ENCODE results near the gene ITPR1. TPM values are rescaled to one million over a fixed set of nuclear protein-coding genes. Genes with fewer than 3 reads are reported as not detected.

The ITPR1 gene
- total and polyA plus RNA-seq, 10 of the 15 experiments (the other 5 are each of a cell fraction or from before 2014, with no cell fraction given) = 12.2 to 239 (median 28.4) TPM

DNA sequence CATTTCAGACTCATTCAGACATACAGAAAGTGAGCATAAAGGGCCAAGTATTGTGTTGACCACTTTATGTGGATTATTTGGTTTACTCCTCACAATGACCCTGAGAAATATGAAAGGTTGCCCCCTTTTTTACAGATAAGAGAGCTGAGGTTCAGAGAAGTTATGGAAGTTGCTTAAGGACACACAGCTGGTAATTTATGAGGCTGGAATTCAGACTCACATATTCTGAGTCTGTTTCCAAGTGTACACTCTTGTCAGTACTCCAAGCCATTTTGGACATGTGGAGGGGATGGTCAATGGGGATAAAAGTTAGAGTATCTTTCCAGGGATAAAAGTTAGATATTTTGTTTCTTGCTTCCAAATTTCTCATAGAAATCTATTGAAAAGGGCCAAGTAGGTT lies 15.9 kb downstream of the ITPR1 start:
- Histone ChIP-seq H3K9me3 (replicated peaks; ENCODE audit: control insufficient read depth, insufficient read depth, low read length) (no peaks in the 10 kb centered on the region), H2AFZ (ENCODE audit: control insufficient read depth, low read depth, low read length) (no peak overlapping the region), H3K27ac (ENCODE audit: control insufficient read depth, insufficient read depth) (no peak overlapping the region), H3K27me3 (replicated peaks in 1 of 2; ENCODE audit: control insufficient read depth in 2 of 2, insufficient read depth in 2 of 2, low read length in 1 of 2) (no peaks in the 10 kb centered on the region), H3K36me3 (ENCODE audit: control insufficient read depth in 2 of 2, insufficient read depth in 2 of 2, low read length in 1 of 2) (peaks cover 4 to 9% of the 10 kb centered on the region in 2 experiments; a peak in 3 of 4 replicates), H4K20me1 (ENCODE audit: control insufficient read depth, insufficient read depth) (peaks cover 3% of the 10 kb centered on the region; the same call in 1 of the 2 replicates), H3K4me1 (ENCODE audit: control insufficient read depth, insufficient read depth, low read length) (peaks cover 41% of the 10 kb centered on the region), H3K4me3 (no peak overlapping the region), H3K9ac (ENCODE audit: control insufficient read depth, insufficient read depth, low read length) (no peak overlapping the region), H3K4me2 (ENCODE audit: control insufficient read depth, insufficient read depth) (no peak overlapping the region; the same call in 1 of the 2 replicates), H3K79me2 (ENCODE audit: control insufficient read depth, insufficient read depth, low read length) (peaks cover 23% of the 10 kb centered on the region)
- DNase-seq (ENCODE audit: low read depth, low spot score) (no peak), ATAC-seq (no peak), FAIRE-seq (no peak)
- RAD21 ChIA-PET (ENCODE audit: unreplicated experiment) = interaction anchor here (0.6 to 9.8 kb wide), 5 partner anchors 8 to 652 kb away, joined by 3 to 128 read pairs (median 6); partner anchors contain the start of gene ITPR1
- CTCF ChIA-PET = interaction anchor here (0.8 to 5.6 kb wide), 6 partner anchors 8 to 158 kb away, joined by 3 to 52 read pairs (median 3); partner anchors contain the start of gene ITPR1
- intact Hi-C loops (cut with micrococcal nuclease; ENCODE audit: unreplicated experiment) = loop anchor here (5.0 to 10.0 kb wide), 3 partner anchors 82 to 476 kb away; no protein-coding TSS in a partner anchor
- POLR2A ChIA-PET = interaction anchor here (0.7 to 9.2 kb wide), 6 partner anchors 9 to 247 kb away, joined by 3 to 132 read pairs (median 8); partner anchors contain the start of gene ITPR1
- no TSS peak for BruUV-seq (replicated peaks)
- SMC1A ChIA-PET (ENCODE audit: uncharacterized antibody, unreplicated experiment) = interaction anchor here (0.6 to 12.9 kb wide), 7 partner anchors 9 to 549 kb away, joined by 3 to 180 read pairs (median 5); partner anchors contain the start of gene ITPR1
- in situ Hi-C loops (cut with MboI) = loop anchor here (10.0 kb wide), 1 partner anchor 686 kb away; no protein-coding TSS in a partner anchor
- TF ChIP-seq, protein P1, sequence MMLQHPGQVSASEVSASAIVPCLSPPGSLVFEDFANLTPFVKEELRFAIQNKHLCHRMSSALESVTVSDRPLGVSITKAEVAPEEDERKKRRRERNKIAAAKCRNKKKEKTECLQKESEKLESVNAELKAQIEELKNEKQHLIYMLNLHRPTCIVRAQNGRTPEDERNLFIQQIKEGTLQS (IDR thresholded peaks at IDR 0.05; ENCODE audit: borderline replicate concordance, extremely low read depth, low read depth, low read length) = no peak
- TF ChIP-seq, protein P2, sequence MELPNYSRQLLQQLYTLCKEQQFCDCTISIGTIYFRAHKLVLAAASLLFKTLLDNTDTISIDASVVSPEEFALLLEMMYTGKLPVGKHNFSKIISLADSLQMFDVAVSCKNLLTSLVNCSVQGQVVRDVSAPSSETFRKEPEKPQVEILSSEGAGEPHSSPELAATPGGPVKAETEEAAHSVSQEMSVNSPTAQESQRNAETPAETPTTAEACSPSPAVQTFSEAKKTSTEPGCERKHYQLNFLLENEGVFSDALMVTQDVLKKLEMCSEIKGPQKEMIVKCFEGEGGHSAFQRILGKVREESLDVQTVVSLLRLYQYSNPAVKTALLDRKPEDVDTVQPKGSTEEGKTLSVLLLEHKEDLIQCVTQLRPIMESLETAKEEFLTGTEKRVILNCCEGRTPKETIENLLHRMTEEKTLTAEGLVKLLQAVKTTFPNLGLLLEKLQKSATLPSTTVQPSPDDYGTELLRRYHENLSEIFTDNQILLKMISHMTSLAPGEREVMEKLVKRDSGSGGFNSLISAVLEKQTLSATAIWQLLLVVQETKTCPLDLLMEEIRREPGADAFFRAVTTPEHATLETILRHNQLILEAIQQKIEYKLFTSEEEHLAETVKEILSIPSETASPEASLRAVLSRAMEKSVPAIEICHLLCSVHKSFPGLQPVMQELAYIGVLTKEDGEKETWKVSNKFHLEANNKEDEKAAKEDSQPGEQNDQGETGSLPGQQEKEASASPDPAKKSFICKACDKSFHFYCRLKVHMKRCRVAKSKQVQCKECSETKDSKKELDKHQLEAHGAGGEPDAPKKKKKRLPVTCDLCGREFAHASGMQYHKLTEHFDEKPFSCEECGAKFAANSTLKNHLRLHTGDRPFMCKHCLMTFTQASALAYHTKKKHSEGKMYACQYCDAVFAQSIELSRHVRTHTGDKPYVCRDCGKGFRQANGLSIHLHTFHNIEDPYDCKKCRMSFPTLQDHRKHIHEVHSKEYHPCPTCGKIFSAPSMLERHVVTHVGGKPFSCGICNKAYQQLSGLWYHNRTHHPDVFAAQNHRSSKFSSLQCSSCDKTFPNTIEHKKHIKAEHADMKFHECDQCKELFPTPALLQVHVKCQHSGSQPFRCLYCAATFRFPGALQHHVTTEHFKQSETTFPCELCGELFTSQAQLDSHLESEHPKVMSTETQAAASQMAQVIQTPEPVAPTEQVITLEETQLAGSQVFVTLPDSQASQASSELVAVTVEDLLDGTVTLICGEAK (IDR thresholded peaks at IDR 0.05; ENCODE audit: borderline replicate concordance) = no peak
- TF ChIP-seq, protein P3, sequence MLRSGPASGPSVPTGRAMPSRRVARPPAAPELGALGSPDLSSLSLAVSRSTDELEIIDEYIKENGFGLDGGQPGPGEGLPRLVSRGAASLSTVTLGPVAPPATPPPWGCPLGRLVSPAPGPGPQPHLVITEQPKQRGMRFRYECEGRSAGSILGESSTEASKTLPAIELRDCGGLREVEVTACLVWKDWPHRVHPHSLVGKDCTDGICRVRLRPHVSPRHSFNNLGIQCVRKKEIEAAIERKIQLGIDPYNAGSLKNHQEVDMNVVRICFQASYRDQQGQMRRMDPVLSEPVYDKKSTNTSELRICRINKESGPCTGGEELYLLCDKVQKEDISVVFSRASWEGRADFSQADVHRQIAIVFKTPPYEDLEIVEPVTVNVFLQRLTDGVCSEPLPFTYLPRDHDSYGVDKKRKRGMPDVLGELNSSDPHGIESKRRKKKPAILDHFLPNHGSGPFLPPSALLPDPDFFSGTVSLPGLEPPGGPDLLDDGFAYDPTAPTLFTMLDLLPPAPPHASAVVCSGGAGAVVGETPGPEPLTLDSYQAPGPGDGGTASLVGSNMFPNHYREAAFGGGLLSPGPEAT (IDR thresholded peaks at IDR 0.05; ENCODE audit: low read depth) = no peak
- TF ChIP-seq, protein P4, sequence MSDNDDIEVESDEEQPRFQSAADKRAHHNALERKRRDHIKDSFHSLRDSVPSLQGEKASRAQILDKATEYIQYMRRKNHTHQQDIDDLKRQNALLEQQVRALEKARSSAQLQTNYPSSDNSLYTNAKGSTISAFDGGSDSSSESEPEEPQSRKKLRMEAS (IDR thresholded peaks at IDR 0.05; ENCODE audit: low read depth, low read length) = no peak
- TF ChIP-seq, protein P5, sequence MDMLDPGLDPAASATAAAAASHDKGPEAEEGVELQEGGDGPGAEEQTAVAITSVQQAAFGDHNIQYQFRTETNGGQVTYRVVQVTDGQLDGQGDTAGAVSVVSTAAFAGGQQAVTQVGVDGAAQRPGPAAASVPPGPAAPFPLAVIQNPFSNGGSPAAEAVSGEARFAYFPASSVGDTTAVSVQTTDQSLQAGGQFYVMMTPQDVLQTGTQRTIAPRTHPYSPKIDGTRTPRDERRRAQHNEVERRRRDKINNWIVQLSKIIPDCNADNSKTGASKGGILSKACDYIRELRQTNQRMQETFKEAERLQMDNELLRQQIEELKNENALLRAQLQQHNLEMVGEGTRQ (IDR thresholded peaks at IDR 0.05; ENCODE audit: borderline replicate concordance, low read depth, low read length) = no peak
- TF ChIP-seq ZNF384 (IDR thresholded peaks at IDR 0.05; ENCODE audit: borderline replicate concordance, low read depth, low read length) (no peak), GABPA (IDR thresholded peaks at IDR 0.05; ENCODE audit: low read depth) (no peak), EGR1 (IDR thresholded peaks at IDR 0.05; ENCODE audit: borderline replicate concordance in 1 of 2, low read depth in 2 of 2, low read length in 2 of 2) (no peak), ZNF217 (IDR thresholded peaks at IDR 0.05) (no peak), JUND (IDR thresholded peaks at IDR 0.05; ENCODE audit: low read depth, low read length) (no peak), BCL11A (IDR thresholded peaks at IDR 0.05; ENCODE audit: low read depth, low read length) (no peak), YY1 (IDR thresholded peaks at IDR 0.05; ENCODE audit: low read depth, low read length) (no peak), POLR2AphosphoS5 (IDR thresholded peaks at IDR 0.05; ENCODE audit: low read length) (no peak), TCF3 (IDR thresholded peaks at IDR 0.05; ENCODE audit: borderline replicate concordance, insufficient read depth, low read depth, low read length) (no peak)

All from GM12878 (cell line).